Measurements from ENCODE around the gene EYA3.

Gene EYA3

DNA sequence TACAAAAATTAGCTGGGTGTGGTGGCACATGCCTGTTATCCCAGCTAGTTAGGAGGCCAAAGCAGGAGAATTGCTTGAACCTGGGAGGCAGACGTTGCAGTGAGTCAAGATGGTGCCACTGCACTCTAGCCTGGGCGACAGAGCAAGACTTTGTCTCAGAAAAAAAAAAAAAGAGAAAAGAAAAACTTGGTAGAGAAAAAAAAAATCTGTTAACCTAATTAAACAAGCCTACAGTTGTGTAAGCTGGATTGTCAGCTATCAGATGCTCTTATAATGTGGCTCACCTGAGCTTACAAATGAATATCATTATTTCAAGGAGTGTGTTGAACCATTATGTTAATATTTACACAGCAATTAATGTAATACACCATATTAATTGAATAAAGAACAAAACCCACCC lies 26.4 kb upstream of the EYA3 start:
- in situ Hi-C loops (cut with MboI; ENCODE audit: low sequenced_read_pairs) = no loop called here

DNA sequence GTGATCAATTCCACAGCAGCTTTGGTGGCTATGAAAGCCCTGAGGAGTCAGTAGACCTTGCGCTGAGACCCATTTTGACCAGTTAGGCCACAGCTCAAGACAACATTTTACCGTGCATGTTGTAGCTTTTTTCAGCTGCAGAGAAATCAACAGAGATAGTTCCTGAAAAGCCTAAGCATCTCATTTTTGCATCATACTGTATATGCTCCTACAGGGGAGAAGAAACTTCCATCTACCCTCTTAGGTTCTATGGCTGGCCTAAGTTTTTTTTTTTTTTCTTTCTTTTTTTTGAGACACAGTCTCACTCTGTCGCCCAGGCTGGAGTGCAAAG lies 24.8 kb upstream of the EYA3 start:
- in situ Hi-C loops (cut with MboI; ENCODE audit: low sequenced_read_pairs) = no loop called here

DNA sequence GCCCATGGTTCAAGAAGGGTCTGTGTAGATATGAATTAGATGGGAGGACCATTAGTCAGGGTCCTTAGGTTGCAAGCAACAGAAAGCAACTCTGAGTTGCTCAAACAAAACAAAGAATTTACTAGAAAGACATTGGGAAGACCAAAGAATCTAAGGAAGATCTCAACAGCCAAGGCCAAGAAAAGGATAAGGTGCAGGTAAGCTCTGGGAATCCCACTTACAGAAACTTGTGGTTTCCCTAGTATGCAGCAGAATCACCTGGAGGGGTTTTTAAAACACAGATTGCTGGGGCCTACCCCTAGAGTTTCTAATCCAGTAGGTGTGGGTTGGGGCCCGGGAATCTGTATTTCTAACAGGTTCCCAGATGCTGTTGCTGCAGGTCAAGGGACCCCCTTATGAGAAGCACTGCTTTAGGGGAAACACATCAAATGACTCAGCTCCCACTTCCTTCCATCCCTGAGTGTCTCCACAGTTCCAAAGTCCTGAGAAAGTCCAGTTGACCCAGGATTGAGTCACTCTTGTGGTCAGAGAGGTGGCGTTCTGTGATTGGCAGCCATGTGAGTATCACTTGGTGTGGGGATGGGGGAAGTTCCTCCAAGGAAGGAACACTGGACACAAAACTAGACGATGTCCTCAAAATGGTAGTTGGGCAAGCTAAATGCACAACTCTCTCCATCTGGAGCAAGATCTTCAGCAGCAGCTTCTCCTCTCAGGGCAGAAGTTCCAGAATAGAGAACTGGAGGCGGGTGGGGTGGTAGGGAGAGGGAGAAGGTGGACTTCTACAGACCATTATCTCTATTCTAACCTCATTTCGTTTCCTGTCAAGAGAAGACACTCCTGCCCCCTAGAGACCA lies 24.2 kb upstream of the EYA3 start:
- in situ Hi-C loops (cut with MboI; ENCODE audit: low sequenced_read_pairs) = no loop called here

DNA sequence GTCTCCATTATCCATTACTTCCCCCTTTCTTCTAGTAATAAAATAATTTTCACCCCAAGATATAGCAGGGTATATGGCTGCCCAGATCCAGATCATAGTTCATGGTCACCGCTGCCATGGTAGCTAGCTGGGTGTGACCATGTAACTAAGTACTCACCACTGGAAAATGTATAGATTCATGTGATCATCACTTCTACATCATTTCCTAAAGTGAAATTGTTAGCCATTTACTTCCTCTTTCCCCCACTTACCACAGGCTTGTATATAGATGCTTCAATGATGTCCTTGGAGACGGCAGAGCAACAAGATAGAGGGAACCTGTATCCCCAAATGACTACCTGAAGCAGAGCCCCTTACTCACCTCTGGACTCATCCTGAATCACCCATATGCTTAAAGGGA lies 22.7 kb upstream of the EYA3 start:
- in situ Hi-C loops (cut with MboI; ENCODE audit: low sequenced_read_pairs) = no loop called here

DNA sequence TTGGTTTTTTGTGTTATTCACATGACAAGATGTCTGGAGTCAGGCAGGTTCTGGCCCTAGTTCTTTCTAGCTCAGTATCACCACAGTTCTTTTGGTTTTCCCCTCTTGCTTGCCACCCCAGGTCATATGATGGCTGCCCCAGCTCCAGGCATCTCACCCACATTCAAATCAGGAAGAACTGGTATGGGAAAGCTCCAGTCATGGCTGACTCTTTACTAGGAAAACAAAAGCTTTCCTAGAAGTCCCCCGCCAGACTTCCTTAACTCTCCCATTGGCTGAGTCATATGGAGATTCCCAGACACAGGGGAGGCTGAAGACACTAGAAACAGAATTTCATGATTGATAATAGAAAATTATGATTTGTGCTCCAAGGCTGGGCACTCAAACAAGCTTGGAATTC lies 22.1 kb upstream of the EYA3 start:
- in situ Hi-C loops (cut with MboI; ENCODE audit: low sequenced_read_pairs) = no loop called here

DNA sequence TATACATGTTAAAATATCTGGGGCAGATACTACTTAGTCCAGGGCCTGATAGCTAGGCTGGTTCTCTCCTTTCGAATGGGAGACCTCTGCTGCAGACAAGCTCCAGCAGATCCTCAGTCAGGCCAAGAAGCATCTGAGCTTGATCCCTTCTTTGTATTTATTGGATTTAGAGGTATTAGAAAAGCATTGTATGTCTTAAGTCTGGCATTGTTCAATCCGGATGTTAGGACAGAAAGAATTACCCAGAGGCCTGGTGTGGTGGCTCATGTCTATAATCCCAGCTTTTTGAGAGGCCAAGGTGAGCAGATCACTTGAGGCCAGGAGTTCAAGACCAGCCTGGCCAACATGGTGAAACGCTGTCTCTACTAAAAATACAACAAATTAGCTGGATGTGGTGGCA lies 21.2 kb upstream of the EYA3 start:
- in situ Hi-C loops (cut with MboI; ENCODE audit: low sequenced_read_pairs) = no loop called here

DNA sequence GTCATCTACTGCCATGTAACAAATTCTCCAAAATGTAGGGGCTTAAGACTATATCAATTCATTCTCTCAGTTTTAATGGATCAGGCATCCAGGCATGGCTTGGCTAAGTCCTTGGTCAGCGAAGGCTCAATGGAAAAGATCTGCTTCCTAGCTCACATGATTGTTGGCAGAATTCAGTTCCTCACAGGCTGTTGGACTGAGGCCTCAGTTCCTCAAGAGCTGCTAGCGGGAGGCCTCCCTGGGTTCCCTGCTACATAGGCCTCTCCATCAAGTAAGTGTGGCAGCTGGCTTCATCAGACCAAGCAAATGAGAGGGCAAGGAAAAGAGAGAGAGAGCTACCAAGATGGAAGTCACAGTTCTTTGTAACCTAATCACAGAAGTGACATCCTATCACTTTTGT lies 19.6 kb upstream of the EYA3 start:
- in situ Hi-C loops (cut with MboI; ENCODE audit: low sequenced_read_pairs) = no loop called here

DNA sequence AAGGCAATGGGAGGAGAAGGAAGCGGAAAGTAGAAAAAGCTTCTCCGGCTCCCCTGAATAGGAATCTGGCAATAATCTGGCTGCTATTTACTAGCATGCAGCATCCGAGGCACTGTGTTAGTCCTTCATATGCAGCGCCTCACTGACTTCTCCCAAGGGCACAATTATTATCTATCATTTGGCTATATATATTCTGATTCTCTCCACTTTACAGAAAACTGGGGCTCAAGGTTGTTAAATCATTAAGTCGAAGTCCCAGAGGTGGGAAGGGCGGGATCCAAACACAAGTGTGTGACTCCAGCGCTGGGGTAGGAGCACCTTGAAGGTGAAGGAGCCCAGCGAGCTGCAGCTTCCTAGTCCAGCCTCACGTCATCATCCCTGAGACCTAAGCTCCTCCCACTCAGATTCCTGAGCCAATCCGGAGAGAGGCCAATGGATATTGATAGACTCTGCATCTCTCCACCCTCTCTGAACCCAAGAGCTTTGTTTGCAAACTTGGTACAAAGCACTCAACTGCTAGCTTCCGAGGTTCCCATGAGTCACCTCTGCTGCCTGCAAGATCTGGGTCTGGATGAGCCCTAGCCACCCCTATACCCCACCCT lies 16.6 kb upstream of the EYA3 start:
- in situ Hi-C loops (cut with MboI; ENCODE audit: low sequenced_read_pairs) = no loop called here

DNA sequence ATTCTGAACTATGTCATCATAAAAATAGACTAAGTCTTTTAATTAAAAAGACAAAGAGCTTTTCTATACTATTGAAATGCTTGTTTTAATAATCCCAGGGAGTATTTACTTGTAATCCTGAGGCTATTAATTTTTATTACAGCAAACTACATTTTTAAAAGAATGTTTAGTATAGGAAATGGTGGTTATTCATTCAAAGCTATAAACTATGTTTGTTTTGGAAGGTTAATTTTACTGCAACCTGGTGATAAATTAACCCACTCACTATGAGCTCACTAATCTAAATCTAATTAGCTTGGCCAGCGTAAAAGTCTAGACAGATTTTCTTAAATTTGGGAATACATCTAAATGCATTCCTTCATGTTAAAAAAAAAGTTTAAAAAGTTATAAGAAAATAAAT lies 13.8 kb upstream of the EYA3 start:
- in situ Hi-C loops (cut with MboI; ENCODE audit: low sequenced_read_pairs) = no loop called here

DNA sequence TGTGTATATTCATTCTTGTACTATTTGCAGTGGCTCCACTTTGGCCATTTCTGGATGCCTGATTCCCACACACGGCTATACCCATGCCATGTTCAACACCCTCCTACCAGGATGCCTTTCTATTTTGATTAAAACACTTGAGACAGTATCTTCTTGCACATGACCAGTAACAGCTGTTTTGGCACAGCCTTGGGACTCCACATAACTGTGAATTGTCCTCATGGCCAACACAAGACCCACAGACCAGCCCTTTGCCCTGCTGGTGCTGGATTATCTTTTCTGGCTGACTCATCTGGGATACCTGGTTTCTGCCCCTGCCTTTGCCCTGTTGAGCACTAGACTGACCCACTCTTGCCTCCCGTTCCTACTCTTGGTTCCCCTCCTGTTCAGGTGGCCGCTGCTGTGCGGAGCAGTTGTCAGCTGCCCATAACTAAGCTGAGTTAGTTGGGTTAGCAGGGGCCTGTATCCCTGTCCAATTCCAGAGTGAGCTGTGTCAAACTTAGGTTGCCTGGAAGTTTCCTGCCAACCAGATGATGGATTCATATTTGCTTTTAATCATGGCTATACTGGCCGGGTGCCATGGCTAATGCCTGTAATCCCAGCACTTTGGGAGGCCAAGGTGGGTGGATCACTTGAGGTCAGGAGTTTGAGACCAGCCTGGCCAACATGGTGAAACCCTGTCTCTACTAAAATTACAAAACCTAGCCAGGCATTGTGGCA lies 10.8 kb upstream of the EYA3 start:
- in situ Hi-C loops (cut with MboI; ENCODE audit: low sequenced_read_pairs) = no loop called here

DNA sequence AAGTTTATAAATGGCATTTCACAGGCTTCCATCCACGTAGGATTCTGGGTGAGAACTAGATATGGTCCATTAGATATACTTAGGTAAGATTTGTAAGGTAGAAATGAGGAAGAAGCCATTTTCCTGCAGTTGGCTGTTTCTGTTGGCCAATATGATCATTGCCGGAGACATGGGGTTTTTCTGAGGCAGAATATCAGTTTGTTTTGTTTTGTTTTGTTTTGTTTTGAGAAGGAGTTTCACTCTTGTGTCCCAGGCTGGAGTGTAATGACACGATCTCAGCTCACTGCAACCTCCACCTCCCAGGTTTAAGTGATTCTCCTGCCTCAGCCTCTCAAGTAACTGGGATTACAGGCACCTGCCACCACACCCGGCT lies 8.7 kb upstream of the EYA3 start:
- in situ Hi-C loops (cut with MboI; ENCODE audit: low sequenced_read_pairs) = no loop called here

DNA sequence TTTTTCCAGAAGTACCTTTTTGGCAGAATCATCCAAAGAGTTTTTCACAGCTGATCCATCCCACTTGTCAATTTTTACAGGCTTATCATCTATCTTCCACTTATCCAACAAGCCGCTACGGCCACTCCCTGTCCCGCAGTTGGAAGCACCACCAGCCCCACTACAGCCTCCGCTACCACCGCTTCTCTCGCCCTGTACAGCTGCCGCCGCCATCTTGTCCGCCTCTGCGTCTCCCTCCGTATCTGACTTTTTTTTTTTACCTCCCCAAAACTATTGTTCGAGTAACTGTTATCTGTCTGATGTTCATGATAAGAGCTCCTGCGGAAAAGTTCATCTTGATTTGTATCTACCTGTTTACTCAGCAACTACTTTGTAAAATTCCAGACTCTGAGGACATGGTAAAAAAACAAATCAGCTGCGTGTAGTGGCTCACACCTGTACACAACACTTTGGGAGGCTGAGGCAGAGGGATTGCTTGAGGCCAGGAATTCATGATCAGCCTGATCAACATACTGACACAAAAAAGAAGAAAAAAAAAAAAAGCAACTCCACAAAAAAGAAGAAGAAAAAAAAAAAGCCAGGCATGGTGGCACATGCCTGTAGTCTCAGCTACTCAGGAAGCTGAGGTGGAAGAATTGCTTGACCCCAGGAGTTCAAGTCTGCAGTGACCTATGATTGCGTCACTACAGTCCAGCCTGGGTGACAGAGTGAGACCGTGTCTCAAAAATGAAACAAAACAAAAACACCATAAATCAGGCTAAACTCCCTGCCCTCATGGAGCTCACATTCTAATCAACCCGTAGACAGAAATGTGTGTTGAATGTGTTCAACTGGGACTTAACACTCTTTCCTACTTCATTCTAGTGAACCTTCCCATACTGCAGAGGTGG lies 8.0 kb upstream of the EYA3 start:
- in situ Hi-C loops (cut with MboI; ENCODE audit: low sequenced_read_pairs) = no loop called here

DNA sequence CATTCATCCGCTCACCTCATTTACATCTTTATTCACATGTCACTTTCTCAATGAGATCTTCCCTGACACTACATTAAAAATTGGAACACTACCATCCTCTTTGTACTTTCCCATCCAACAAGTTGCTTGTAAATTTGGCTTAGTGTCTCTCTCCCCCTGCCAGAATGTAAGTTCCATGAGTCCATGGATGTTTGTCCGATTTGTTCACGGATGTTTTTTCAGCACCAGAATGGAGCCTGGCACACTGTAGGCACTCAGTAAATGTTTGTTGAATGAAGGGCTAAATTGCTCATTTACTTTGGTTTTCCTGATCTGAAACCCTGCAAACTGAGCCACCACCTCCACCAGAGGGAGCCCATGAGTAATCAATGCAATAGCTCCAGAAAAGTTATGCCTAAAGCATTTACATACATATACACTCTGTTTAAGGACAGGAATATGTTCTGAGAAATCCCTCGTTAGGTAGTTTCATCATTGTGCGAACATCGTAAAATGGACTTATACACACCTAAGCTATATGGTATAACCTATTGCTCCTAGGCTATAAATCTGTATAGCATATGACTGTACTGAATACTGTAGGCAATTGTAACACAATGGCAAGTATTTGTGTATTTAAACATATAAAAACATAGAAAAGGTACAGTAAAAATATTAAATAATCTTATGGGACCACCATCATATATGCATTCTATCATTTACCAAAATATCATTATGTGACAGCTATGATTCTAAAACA lies 2.8 kb upstream of the EYA3 start:
- in situ Hi-C loops (cut with MboI; ENCODE audit: low sequenced_read_pairs) = no loop called here

DNA sequence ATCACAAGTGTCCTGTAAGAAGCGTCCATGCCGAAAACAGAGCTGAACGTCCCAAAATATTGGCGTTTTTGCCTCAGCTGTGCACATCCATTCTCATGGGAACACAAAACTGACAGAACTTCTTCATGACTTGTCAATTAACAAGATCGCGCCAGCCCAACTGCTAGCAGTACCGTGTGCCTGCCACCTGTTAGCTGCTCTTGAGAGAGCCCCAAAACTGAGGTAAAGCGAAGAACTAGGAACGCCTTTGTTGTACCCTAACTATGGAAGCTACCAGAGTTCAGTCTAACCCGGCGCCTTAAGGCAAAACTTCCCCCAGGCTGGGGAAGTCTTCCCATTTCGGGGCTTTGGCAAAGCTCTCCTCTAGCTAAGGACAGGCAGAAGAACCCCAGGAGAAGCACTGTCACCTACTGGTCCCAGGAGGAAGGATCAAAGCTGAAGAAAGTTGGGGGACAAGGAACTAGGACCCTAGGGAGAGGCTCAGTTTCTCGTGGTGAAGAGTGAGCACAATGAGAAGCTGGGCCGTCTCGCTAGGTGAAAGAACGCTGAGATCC lies 719 bp downstream of the EYA3 start:
- in situ Hi-C loops (cut with MboI; ENCODE audit: low sequenced_read_pairs) = no loop called here

DNA sequence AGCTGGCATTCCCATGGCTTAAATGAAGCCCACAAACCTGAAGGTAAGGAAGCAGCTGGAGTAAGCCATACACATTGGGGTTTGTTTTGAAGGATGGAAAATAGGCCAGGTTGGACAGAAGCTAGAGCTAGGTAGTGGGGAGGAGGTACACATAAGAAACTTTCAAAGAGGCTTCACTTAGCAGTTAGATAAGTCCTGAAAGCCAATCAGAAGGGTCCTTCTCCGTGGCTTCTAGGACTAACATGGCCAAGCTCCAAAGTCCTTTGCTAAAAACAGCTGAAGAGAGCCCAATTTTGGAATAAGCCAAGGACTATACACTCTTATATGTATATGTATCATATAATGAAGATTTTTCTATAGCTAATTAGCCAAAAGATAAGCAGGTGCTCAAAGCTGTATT lies 1.8 kb downstream of the EYA3 start:
- in situ Hi-C loops (cut with MboI; ENCODE audit: low sequenced_read_pairs) = no loop called here

DNA sequence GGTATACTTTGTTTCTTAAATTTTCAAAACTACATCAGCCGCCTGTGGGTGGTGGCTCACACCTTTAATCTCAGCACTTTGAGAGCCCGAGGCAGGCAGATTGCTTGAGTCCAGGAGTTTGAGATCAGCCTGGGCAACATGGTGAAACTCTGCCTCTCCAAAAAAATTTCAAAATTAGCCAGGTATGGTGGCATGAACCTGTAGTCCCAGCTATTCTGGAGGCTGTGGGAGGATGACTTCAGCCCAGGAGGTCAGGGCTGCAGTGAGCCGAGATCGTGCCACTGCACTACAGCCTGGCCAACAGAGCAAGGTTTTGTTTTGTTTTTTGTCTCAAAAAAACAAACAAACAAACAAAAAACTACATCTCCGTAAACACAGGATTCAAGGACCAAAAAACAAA lies 3.3 kb downstream of the EYA3 start:
- in situ Hi-C loops (cut with MboI; ENCODE audit: low sequenced_read_pairs) = no loop called here

DNA sequence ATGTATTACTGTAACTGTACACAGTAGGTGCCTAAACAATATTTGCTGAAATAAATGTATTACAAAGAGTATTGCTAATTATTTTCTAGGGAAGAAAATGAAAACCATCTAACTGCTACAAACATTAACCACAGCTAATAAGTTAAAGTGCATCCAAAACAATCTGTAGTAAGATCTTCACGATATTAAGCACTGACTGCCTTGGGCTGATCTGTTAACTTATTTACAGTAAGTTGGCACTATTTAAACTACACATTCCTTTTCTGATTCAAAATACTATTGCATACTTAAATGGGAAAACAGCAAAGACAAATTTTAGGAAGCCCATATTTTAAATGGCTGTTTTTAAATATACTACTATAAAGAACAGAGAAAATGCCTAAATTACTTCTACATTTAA lies 4.5 kb downstream of the EYA3 start:
- in situ Hi-C loops (cut with MboI; ENCODE audit: low sequenced_read_pairs) = no loop called here

DNA sequence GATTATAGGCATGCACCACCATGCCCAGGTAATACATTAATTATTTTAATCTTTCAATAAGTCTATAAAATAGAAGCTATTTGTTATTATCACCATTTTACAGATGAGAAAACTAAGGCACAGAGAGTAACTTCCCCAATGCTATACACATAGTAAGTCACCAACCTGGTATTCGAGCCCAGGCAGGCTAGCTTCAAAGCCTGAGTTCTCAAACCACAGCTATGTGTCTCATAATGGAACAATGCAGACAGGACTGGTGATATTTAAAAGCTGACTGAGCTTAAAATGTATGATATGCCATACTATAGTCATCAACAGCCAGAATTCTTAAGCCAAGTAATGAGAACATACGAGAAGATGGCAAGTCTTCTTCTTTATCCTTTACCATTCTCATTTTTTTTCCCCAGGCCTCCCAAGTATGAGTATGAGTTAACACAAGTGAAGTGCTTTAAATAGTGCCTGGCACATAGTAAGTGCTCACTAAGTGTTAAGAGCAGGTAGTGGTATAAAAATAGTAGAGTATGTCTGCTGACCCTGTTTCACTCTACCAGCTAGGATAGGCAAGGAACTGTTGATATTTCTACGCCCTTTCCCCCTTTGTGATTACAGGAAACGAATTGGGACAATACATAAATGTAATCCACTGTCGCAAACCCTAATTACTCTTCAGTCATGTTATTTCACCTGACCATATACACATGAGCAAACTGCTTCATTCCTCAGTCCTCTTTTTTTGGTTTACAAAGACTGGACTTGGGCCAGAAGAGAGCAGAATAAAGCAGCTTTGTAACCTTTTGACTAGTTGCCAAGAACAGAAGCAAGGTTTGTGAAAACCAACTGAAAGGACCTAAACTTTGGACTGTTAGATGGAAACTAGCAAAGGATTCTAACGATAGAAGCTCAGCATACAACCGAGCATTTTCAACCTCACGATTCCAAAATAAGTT lies 9.5 kb downstream of the EYA3 start:
- in situ Hi-C loops (cut with MboI; ENCODE audit: low sequenced_read_pairs) = no loop called here

DNA sequence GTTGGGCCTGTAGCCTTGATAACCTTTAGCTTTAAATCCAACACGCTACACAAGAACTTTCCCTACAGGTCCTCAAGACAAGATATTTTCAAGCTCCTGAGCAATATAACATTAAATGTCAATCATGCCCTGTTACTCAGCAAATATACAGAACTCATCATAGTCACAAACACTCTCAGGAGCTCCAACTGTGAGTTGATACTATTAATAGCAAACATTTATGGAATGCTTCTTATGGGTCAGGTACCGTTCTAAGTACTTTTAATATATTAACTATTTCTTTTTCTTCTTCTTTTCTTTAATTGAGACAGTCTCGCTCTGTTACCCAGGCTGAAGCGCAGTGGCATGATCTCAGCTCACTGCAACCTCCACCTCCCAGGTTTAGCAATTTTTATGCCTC lies 10.1 kb downstream of the EYA3 start:
- in situ Hi-C loops (cut with MboI; ENCODE audit: low sequenced_read_pairs) = no loop called here
